RWPE1 (cell line): Measurements from ENCODE around the gene AMMECR1L.
A peak's percentile ranks its signal among the peaks of the same experiment; 100 is the strongest.
"Not testable (repeated sequence)": the region's sequence is repeated elsewhere in the genome, so short reads cannot be mapped to it uniquely, and the experiment has no call there.

ENCODE experiments used
- CTCF ChIA-PET: fragments of 350-600 bp; sonication (Branson Sonifier 250); formaldehyde crosslinking; extraction: SDS; loops from one replicate; lab custom pipeline; 2021; lab: Yijun Ruan, JAX
- POLR2A ChIA-PET: fragments of 400-600 bp; formaldehyde crosslinking; extraction: SDS; loops from one replicate; lab custom pipeline; 2020; ENCODE audit warnings: antibody characterized with exemption; ENCODE audit not compliant: low non-redundant PET; lab: Yijun Ruan, JAX
- DNase-seq: peaks from one replicate; pipeline ENCODE4 v3.0.0; 2012; ENCODE audit warnings: low spot score
- H3K27ac ChIP-seq: fragments of 450-650 bp; 2 replicates; pipeline ENCODE4 v1.5.1; 2017
- CTCF ChIP-seq: fragments of 450-650 bp; conservative IDR thresholded peaks from 2 replicates; pipeline ENCODE4 v1.5.1; 2017; ENCODE audit warnings: low read depth, mild to moderate bottlenecking

The AMMECR1L gene

DNA sequence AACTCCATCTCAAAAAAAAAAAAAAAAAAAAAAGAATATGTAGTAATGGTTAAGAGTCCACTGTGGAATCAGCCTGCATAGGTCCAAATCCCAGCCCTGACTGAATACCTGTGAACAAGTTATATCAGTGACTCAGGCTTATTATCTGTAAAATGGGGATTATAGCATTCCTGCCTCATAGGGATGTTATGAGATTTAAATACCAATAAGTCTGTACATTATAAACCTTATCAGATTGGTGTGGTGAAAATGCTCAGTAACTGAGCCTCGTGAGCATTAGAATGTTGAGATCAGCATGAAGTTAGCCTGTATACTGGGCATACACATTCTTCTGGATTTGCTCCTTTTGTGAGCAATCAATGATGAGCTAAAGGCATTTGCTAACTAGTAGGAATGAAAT is 3.0 kb upstream of the AMMECR1L start:
- POLR2A ChIA-PET: no interaction called here
- CTCF ChIA-PET: no interaction called here
- no peak for TF ChIP-seq CTCF
- no peak overlapping the region for H3K27ac ChIP-seq
- DNase-seq: no peak

DNA sequence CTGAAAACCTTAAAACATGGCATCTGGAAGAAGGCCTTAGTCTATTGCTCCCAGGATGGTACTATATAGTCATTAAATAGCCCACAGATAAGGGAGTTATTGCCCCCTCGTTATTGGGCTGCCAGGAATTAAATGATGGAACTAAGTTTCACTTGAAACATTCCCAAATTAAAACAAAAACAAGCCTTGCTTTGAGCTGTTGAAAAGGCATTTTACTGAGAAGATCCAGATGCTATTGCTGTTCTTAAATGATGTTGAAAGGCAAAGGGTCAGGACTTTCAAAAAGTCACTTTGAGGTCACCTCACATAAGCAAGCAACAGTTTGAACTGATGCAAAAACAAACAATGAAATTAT is 2.0 kb upstream of the AMMECR1L start:
- ChIA-PET CTCF (interaction anchor here (0.5 kb wide), 1 partner anchor 386 kb away, joined by 3 read pairs; no protein-coding TSS in a partner anchor), POLR2A (no interaction called here)
- no peak for TF ChIP-seq CTCF
- no peak for DNase-seq
- no peak overlapping the region for H3K27ac ChIP-seq

DNA sequence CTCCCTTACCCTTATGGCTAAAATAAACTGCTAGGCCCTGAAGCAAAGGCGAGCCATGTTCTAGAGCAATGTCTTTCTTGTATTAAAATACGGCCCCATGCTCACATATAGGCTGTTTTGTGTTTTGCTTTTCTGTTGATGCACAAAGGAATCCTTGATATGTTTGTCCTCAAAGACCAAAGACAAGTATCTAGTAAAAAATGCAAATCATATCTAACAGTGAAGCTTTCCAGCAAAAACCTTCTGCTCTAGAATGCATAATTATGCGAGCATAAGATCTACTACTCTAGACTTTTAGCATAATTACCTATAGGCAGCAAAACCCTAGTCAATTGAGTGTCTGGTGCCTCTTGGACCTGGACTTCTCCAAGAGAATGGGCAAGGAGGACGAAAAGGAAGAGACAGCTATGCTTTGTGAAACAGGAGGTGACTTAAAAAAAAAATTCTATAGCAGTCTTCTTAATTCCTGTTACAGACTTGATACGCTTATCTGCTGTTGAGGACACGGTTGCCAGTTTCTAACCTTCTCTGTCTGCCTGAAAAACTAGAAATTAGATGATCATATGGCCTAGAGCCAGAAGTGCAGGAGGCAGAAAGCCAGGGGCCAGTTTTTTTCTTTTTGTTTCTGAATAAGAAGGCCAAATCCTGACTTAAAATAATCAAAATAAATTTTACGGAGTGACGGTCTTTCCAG is 1.5 kb upstream of the AMMECR1L start:
- no peak for DNase-seq
- H3K27ac ChIP-seq: peak overlapping the region; percentile 95; the same call in 1 of the 2 replicates
- TF ChIP-seq CTCF: no peak
- ChIA-PET CTCF (interaction anchor here (0.5 kb wide), 1 partner anchor 386 kb away, joined by 3 read pairs; no protein-coding TSS in a partner anchor), POLR2A (no interaction called here)

DNA sequence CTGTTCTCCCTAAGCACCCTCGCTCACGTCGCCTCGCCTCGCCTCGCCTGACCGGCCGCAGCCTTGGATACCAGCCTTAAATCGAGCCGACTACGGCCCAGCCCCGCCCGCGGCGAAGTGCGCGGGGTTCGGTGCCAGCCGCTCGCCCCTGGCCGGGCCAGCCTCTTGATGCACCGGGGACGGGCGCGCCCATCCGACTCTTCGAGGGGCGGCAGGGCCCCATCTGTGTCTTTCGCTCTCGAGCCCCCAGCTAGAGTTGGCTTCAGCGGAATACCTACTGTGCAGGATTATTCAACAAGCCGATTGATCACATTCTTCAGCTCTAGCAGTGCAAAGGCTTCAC is 808 bp upstream of the AMMECR1L start:
- POLR2A ChIA-PET, CTCF ChIA-PET: not testable (repeated sequence)

GRCh38 chr2:127884861-127885740 is 655 bp downstream of the AMMECR1L start:
- CTCF ChIA-PET, POLR2A ChIA-PET, DNase-seq: not testable (repeated sequence)
- H3K27ac ChIP-seq: peak overlapping the region; percentile 95

More for the DNA sequence above, 808 bp upstream of the AMMECR1L start:
- not testable (repeated sequence) for DNase-seq
- peak overlapping the region; percentile 95 for H3K27ac ChIP-seq

DNA sequence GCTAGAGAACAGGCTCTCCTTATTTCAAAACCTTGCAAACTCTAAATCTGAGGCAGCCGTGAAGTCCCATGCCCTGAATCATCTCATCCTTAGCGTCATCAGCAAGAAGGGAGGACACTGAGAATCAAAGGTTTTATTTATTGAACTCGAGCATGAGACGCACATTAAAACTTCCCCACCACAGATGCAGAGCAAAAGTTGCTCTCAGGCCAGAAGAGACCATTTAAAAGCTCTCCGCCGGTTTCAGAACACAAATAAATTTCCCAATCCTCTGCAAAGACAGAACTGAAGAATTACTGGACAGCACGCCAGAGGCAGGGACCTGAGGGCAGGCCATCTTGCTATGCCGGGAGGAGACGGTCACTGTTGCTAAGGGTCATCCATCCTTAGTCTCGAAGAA is 1.3 kb downstream of the AMMECR1L start:
- DNase-seq: no peak
- CTCF ChIA-PET: no interaction called here
- H3K27ac ChIP-seq: peak overlapping the region; percentile 95
- POLR2A ChIA-PET: no interaction called here
- TF ChIP-seq CTCF: no peak

- ChIA-PET POLR2A (interaction anchor here (0.6 kb wide), 1 partner anchor 12 kb away, joined by 3 read pairs; no protein-coding TSS in a partner anchor), CTCF (interaction anchor here (0.6 kb wide), 1 partner anchor 93 kb away, joined by 3 read pairs; no protein-coding TSS in a partner anchor)
- no peak for TF ChIP-seq CTCF
- no peak for DNase-seq
- H3K27ac ChIP-seq: no peak overlapping the region
Measured at GRCh38 chr2:127879899-127880298, 5.9 kb downstream of the AMMECR1L start.
